GM18508 (cell line): Measurements from ENCODE around the gene METTL9.

Experiments used
- ATAC-seq: cut with Tn5 transposase; IDR thresholded peaks from one replicate; pipeline ENCODE4 v1.9.1; 2021; ENCODE audit warnings: moderate number of reproducible peaks; ENCODE audit not compliant: insufficient read depth, unreplicated experiment

Gene METTL9

DNA sequence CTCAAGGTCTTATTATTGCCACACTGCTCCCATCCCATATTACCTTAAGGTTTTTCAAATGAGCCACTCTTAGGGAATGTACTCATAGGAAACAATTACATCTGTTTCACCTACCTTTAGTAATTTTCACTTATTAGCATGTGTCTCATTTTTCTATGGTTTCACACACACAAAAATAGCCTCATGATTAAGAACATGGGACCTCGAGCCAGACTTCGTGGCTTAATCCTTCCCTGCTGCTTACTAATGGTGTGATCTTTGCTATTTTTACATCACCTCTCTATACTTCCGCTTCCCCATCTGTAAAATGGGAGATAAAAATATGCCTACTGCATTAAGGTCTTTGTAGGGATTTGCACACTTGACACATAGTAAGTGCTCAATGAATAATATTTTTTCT is 102.9 kb downstream of the METTL9 start:
- ATAC-seq: no peak

DNA sequence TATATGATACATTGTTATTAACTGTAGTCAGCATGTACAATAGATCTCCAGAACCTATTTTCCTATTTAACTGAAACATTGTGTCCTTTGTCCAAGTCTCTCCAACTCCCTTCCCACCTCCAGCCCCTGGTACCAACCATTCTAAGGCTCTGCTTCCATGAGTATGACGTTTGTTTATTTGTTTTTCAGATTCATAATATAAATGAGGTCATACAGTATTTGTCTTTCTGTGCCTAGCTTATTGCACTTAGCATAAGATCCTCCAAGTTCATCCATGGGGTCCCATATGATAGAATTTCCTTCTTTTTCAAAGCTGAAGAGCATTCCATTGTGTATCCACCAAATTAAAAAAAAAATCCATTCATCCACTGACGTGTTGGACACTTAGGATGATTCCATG is 103.8 kb downstream of the METTL9 start:
- ATAC-seq: no peak

DNA sequence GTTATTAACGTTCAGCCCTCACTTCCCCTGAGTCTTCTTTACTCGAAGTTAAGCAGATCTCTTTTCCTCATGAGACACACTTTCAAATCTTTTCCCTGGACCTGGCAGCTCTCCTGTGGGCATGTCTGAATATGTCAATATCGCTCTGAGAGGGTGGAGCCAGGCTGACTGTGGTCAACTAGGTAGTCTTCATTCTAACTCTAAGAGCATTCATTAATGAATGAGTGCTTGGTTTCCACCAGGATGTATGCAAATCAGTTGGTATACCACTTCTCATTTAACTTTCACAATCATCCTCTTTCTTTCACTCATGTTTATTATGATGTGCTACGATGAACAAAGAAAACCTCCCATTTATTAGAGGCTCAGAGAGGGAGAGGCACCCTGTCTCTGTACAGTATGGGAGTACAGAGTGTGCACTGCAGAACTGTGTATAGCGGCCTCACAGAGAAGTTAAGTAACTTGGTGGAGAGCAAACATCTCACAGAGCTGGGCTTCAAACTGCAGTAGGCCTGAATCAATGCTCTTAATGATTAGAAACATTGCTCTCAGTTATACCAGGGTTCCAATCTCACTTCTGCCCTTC is 104.3 kb downstream of the METTL9 start:
- peak; percentile 76 for ATAC-seq

DNA sequence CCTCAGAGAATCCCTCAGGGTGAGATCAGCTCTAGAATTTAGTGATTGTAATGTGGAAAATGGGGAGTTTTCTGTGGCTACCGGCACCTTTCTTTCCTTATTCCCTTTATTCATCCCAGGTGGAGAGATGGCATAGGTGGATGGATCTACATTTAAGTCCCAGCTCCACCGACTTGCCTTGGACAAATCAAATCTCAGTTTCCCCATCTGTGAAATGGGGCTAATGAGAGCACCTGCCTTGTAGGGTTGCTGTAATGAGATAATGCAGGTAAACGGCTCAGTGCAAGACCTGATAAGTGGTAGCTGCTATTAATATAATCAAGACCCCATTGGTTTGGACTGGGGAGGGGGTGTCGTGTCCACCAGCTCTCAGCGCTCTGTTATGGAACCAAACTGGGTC is 104.9 kb downstream of the METTL9 start:
- ATAC-seq: no peak

DNA sequence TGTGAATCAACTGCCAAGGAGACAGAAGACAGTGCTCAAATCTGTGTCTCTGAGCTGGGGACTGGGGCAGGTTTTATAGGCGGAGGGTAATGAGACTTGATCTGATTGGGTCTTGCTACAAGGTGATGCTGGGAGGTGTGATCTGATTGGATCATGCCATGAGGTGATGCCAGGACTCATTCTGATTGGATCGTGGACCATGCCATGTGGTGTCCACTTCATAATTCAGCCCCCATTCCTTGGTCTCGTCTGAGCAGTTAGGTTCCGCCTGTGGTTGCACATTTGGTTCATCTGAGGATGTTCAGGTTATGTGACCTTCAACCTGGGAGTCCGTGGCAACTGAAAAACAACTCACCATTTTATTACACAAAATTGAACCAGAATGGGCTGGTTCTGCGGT is 105.4 kb downstream of the METTL9 start:
- no peak for ATAC-seq
